ENCODE data around the gene PLD1. TPM values are rescaled to one million over a fixed set of nuclear protein-coding genes. Genes with fewer than 3 reads are reported as not detected.

The PLD1 gene
- total and polyA plus RNA-seq, 4 donors: 3.1 to 31.1 (median 12.2) TPM

DNA sequence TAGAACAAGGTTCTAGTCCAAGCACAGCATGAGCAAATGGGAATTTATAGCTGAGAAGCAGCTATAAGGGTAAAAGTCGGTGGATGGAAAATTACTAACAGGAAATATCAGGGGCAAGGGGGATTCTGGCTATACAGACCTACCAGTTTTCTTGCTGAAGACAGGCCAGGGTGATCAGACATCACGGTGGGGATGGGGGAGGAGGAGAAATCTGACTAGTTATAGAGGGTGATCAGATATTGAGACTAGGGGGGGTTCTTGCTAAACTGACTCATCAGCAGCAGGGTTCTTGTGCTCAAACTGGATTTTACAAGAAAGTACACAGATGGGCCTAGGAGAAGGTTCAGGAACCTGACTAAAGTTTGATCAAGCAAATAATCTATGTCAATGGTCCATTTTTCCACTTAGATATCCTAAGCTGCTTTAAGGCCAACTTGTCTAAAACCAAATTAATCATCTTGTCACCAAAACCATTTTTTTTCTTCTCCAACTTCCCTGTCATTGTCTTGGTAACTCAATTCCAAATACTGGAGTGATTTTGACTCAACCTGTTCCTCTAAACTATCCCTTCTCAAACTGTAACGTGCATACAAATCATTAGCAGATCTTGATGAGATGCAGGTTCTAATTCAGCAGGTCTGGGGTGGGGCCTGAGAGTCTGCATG is 37.4 kb upstream of the PLD1 start:
- H3K9me3 ChIP-seq (ENCODE audit: control insufficient read depth in 4 of 4, insufficient read depth in 3 of 4, low read length in 3 of 4): no peaks in the 10 kb centered on the region
- no peak for ATAC-seq (ENCODE audit: insufficient read depth, low FRiP score)

GRCh38 chr3:171847133-171847532 is 36.9 kb upstream of the PLD1 start:
- no peak overlapping the region for H3K4me3 ChIP-seq
- DNase-seq: no peak
- H3K27ac ChIP-seq (ENCODE audit: low read depth in 1 of 2, low read length in 1 of 2): no peak overlapping the region
- H3K36me3 ChIP-seq (ENCODE audit: control insufficient read depth in 4 of 4, insufficient read depth in 4 of 4, low read length in 4 of 4): no peaks in the 10 kb centered on the region
- H3K4me1 ChIP-seq (ENCODE audit: control insufficient read depth in 5 of 5, insufficient read depth in 5 of 5, low read length in 5 of 5): peaks cover 0 to 6% (median 3%) of the 10 kb centered on the region in 5 donors
- TF ChIP-seq, protein P1, sequence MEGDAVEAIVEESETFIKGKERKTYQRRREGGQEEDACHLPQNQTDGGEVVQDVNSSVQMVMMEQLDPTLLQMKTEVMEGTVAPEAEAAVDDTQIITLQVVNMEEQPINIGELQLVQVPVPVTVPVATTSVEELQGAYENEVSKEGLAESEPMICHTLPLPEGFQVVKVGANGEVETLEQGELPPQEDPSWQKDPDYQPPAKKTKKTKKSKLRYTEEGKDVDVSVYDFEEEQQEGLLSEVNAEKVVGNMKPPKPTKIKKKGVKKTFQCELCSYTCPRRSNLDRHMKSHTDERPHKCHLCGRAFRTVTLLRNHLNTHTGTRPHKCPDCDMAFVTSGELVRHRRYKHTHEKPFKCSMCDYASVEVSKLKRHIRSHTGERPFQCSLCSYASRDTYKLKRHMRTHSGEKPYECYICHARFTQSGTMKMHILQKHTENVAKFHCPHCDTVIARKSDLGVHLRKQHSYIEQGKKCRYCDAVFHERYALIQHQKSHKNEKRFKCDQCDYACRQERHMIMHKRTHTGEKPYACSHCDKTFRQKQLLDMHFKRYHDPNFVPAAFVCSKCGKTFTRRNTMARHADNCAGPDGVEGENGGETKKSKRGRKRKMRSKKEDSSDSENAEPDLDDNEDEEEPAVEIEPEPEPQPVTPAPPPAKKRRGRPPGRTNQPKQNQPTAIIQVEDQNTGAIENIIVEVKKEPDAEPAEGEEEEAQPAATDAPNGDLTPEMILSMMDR (IDR thresholded peaks at IDR 0.05; ENCODE audit: control extremely low read depth, extremely low read depth): no peak
- no peak for ATAC-seq (ENCODE audit: insufficient read depth, low FRiP score)
- no peaks in the 10 kb centered on the region for H3K27me3 ChIP-seq (ENCODE audit: control insufficient read depth in 3 of 3, insufficient read depth in 3 of 3, low read length in 2 of 3)
- no peak overlapping the region for H3K9ac ChIP-seq (ENCODE audit: insufficient read depth in 1 of 2, low read length in 2 of 2)
- 74 to 83% methylated on average over 6 of the region's 6 CpGs for WGBS, 2 donors
- no peaks in the 10 kb centered on the region for H3K9me3 ChIP-seq (ENCODE audit: control insufficient read depth in 4 of 4, insufficient read depth in 3 of 4, low read length in 3 of 4)

More for the DNA sequence above, 37.4 kb upstream of the PLD1 start:
- TF ChIP-seq, protein P1 (IDR thresholded peaks at IDR 0.05; ENCODE audit: control extremely low read depth, extremely low read depth): no peak
- Histone ChIP-seq H3K27me3 (ENCODE audit: control insufficient read depth in 3 of 3, insufficient read depth in 3 of 3, low read length in 2 of 3) (no peaks in the 10 kb centered on the region), H3K4me3 (no peak overlapping the region), H3K4me1 (ENCODE audit: control insufficient read depth in 5 of 5, insufficient read depth in 5 of 5, low read length in 5 of 5) (peaks cover 0 to 6% (median 3%) of the 10 kb centered on the region in 5 donors), H3K27ac (ENCODE audit: low read depth in 1 of 2, low read length in 1 of 2) (no peak overlapping the region), H3K9ac (ENCODE audit: insufficient read depth in 1 of 2, low read length in 2 of 2) (no peak overlapping the region), H3K36me3 (ENCODE audit: control insufficient read depth in 4 of 4, insufficient read depth in 4 of 4, low read length in 4 of 4) (no peaks in the 10 kb centered on the region)
- no peak for DNase-seq
- WGBS, 2 donors: 79 to 85% methylated on average over 3 of the region's 3 CpGs

GRCh38 chr3:171846597-171846996 is 36.3 kb upstream of the PLD1 start:
- ATAC-seq (ENCODE audit: insufficient read depth, low FRiP score) (no peak), DNase-seq (no peak)
- H3K9me3 ChIP-seq (ENCODE audit: control insufficient read depth in 4 of 4, insufficient read depth in 3 of 4, low read length in 3 of 4): no peaks in the 10 kb centered on the region
- no peak overlapping the region for H3K4me3 ChIP-seq
- peaks cover 0 to 6% (median 4%) of the 10 kb centered on the region in 5 donors for H3K4me1 ChIP-seq (ENCODE audit: control insufficient read depth in 5 of 5, insufficient read depth in 5 of 5, low read length in 5 of 5)
- no peaks in the 10 kb centered on the region for H3K27me3 ChIP-seq (ENCODE audit: control insufficient read depth in 3 of 3, insufficient read depth in 3 of 3, low read length in 2 of 3)
- TF ChIP-seq, protein P1 (IDR thresholded peaks at IDR 0.05; ENCODE audit: control extremely low read depth, extremely low read depth): no peak
- H3K27ac ChIP-seq (ENCODE audit: low read depth in 1 of 2, low read length in 1 of 2): no peak overlapping the region
- 74 to 81% methylated on average over 2 of the region's 2 CpGs for WGBS, 2 donors
- H3K36me3 ChIP-seq (ENCODE audit: control insufficient read depth in 4 of 4, insufficient read depth in 4 of 4, low read length in 4 of 4): no peaks in the 10 kb centered on the region
- no peak overlapping the region for H3K9ac ChIP-seq (ENCODE audit: insufficient read depth in 1 of 2, low read length in 2 of 2)
